ENCODE data around the gene ACAP1. TPM values are rescaled to one million over a fixed set of nuclear protein-coding genes. Genes with fewer than 3 reads are reported as not detected.

Gene ACAP1
- not detected in 2 replicates for total RNA-seq
- 10.2 and 14.6 TPM in 2 replicates for polyA plus RNA-seq

- DNase-seq (ENCODE audit: low spot score): no peak
- WGBS (ENCODE audit: low lambda C conversion rate, missing lambda C conversion rate): 65% methylated on average over 14 of the region's 17 CpGs
- Histone ChIP-seq H3K79me2 (no peaks in the 10 kb centered on the region), H3K4me1 (ENCODE audit: insufficient read depth) (no peaks in the 10 kb centered on the region), H3K9me3 (ENCODE audit: low read depth) (no peaks in the 10 kb centered on the region), H3K27ac (no peak within 1 kb of the TSS), H2AFZ (no peak within 1 kb of the TSS), H4K20me1 (ENCODE audit: insufficient read depth, poor library complexity, severe bottlenecking) (no peaks in the 10 kb centered on the region), H3K4me2 (no peak within 1 kb of the TSS), H3K4me3 (no peak within 1 kb of the TSS), H3K9me2 (replicated peaks; ENCODE audit: insufficient read depth) (no peaks in the 10 kb centered on the region), H3K36me3 (replicated peaks; ENCODE audit: insufficient read depth, low read depth) (no peaks in the 10 kb centered on the region), H3K27me3 (no peaks in the 10 kb centered on the region)
- no peak for TF ChIP-seq EZH2phosphoT487 (IDR thresholded peaks at IDR 0.05; ENCODE audit: low read depth, severe bottlenecking, unreplicated experiment)
- TF ChIP-seq, protein P1, sequence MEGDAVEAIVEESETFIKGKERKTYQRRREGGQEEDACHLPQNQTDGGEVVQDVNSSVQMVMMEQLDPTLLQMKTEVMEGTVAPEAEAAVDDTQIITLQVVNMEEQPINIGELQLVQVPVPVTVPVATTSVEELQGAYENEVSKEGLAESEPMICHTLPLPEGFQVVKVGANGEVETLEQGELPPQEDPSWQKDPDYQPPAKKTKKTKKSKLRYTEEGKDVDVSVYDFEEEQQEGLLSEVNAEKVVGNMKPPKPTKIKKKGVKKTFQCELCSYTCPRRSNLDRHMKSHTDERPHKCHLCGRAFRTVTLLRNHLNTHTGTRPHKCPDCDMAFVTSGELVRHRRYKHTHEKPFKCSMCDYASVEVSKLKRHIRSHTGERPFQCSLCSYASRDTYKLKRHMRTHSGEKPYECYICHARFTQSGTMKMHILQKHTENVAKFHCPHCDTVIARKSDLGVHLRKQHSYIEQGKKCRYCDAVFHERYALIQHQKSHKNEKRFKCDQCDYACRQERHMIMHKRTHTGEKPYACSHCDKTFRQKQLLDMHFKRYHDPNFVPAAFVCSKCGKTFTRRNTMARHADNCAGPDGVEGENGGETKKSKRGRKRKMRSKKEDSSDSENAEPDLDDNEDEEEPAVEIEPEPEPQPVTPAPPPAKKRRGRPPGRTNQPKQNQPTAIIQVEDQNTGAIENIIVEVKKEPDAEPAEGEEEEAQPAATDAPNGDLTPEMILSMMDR (IDR thresholded peaks at IDR 0.05; ENCODE audit: poor library complexity): no peak
- TF ChIP-seq EZH2 (IDR thresholded peaks at IDR 0.05; ENCODE audit: borderline replicate concordance): no peak
These were observed at the start of gene ACAP1 for GRCh38 chr17:7336240-7337175. Gene ACAP1, plus strand, starts transcription at chr17:7336529. Its CDS starts 206 bp downstream, at chr17:7336735.

DNA sequence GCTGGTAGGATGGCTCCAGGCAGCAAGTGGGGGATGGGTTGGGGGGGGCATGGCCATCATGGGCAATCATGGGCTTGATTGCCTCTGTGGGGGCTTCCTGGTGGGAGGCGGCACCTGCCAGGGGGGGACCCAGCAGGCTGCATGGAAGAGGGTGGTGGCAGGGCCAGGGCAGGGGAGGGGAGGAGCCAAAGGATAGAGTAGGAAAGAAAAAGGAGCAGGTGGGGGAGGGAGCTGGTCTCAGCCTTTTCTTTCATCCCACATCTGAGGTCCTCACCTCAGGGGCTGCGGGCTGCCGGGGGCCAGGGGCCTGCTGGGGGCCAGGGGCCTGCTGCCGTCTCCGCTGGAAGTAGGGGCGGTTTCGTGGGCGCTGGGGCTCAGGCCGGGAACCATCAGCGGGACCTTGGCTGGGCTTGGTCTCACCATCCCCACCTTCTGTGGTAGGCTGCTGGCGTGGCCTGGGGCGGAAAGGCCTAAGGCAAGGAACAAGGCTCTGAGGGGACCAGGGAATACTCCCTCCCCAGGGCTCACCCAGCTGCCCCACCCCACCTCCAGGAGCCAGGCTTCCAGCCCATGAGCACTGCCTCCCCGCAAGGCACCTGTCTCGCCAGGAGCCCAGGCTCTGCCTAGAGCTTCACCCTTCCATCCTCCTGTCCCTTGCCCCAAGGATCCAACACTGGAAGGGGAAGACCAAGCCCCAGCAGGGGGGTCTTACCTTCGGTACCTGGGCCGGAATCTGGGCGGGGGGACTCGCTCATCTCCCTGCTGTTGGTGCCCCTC lies 46.9 kb upstream of the ACAP1 start:
- no peaks in the 10 kb centered on the region for H3K79me2 ChIP-seq
- no peaks in the 10 kb centered on the region for H3K9me2 ChIP-seq (replicated peaks; ENCODE audit: insufficient read depth)
- peaks cover 19% of the 10 kb centered on the region for H3K4me1 ChIP-seq (ENCODE audit: insufficient read depth)
- no peak overlapping the region for H3K4me2 ChIP-seq
- no peaks in the 10 kb centered on the region for H3K36me3 ChIP-seq (replicated peaks; ENCODE audit: insufficient read depth, low read depth)
- no peaks in the 10 kb centered on the region for H4K20me1 ChIP-seq (ENCODE audit: insufficient read depth, poor library complexity, severe bottlenecking)
- H2AFZ ChIP-seq: no peak overlapping the region
- TF ChIP-seq EZH2phosphoT487 (IDR thresholded peaks at IDR 0.05; ENCODE audit: low read depth, severe bottlenecking, unreplicated experiment): no peak
- TF ChIP-seq, protein P1 (IDR thresholded peaks at IDR 0.05; ENCODE audit: poor library complexity): no peak
- TF ChIP-seq EZH2 (IDR thresholded peaks at IDR 0.05; ENCODE audit: borderline replicate concordance): no peak
- WGBS (ENCODE audit: low lambda C conversion rate, missing lambda C conversion rate): 97% methylated on average over 7 of the region's 18 CpGs
- no peak for DNase-seq (ENCODE audit: low spot score)
- H3K27me3 ChIP-seq: no peaks in the 10 kb centered on the region
- H3K4me3 ChIP-seq: no peak overlapping the region
- no peaks in the 10 kb centered on the region for H3K9me3 ChIP-seq (ENCODE audit: low read depth)
- H3K27ac ChIP-seq: no peak overlapping the region

DNA sequence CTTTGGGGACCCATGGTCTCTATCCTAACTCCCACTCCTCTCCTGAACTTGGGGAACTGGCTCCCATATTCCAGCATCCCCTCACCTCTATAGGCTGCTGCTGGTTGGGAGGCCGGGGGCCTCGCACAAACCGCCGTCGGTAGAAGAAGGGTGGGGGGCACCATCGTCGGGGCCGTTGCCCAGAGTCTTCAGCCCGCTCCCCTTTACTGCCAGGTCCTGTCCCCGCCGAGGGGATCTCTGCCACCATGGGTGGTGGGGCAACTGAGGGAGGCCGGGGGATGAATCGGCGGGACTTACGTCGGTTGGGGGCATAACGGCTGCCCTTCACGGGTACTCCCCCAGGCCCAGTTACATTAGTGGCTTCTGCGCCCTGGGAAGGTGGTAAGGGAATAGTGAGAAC lies 46.2 kb upstream of the ACAP1 start:
- Histone ChIP-seq H4K20me1 (ENCODE audit: insufficient read depth, poor library complexity, severe bottlenecking) (no peaks in the 10 kb centered on the region), H3K4me3 (no peak overlapping the region), H3K4me1 (ENCODE audit: insufficient read depth) (peaks cover 24% of the 10 kb centered on the region), H3K27ac (no peak overlapping the region), H3K79me2 (no peaks in the 10 kb centered on the region), H3K9me3 (ENCODE audit: low read depth) (no peaks in the 10 kb centered on the region), H2AFZ (no peak overlapping the region), H3K4me2 (no peak overlapping the region), H3K36me3 (replicated peaks; ENCODE audit: insufficient read depth, low read depth) (no peaks in the 10 kb centered on the region), H3K9me2 (replicated peaks; ENCODE audit: insufficient read depth) (no peaks in the 10 kb centered on the region), H3K27me3 (no peaks in the 10 kb centered on the region)
- TF ChIP-seq EZH2 (IDR thresholded peaks at IDR 0.05; ENCODE audit: borderline replicate concordance) (no peak), EZH2phosphoT487 (IDR thresholded peaks at IDR 0.05; ENCODE audit: low read depth, severe bottlenecking, unreplicated experiment) (no peak)
- TF ChIP-seq, protein P1 (IDR thresholded peaks at IDR 0.05; ENCODE audit: poor library complexity): no peak
- DNase-seq (ENCODE audit: low spot score): no peak
- 96% methylated on average over 19 of the region's 19 CpGs for WGBS (ENCODE audit: low lambda C conversion rate, missing lambda C conversion rate)
